Measurements from ENCODE around the gene PDE4B. TPM values are rescaled to one million over a fixed set of nuclear protein-coding genes. Genes with fewer than 3 reads are reported as not detected.

The PDE4B gene
- total RNA-seq, 1 donor from 2014 or later: 0.57 TPM

DNA sequence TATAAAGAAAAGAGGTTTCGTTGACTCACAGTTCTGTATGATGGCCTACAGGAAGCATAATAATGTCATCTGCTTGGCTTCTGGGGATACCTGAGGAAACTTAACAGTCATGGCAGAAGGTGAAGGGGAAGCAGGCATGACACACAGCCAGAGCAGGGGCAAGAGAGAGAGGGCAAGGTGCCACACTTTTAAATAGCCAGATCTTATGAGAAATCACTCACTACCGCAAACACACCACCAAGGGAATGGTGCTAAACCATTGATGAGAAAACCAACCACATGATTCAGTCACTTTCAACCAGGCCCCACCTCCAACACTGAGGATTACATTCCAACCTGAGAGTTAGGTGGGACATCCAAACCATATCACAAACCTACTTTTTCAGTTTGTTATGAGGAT, 495.4 kb downstream of the PDE4B start:
- TF ChIP-seq, protein P1, sequence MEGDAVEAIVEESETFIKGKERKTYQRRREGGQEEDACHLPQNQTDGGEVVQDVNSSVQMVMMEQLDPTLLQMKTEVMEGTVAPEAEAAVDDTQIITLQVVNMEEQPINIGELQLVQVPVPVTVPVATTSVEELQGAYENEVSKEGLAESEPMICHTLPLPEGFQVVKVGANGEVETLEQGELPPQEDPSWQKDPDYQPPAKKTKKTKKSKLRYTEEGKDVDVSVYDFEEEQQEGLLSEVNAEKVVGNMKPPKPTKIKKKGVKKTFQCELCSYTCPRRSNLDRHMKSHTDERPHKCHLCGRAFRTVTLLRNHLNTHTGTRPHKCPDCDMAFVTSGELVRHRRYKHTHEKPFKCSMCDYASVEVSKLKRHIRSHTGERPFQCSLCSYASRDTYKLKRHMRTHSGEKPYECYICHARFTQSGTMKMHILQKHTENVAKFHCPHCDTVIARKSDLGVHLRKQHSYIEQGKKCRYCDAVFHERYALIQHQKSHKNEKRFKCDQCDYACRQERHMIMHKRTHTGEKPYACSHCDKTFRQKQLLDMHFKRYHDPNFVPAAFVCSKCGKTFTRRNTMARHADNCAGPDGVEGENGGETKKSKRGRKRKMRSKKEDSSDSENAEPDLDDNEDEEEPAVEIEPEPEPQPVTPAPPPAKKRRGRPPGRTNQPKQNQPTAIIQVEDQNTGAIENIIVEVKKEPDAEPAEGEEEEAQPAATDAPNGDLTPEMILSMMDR (IDR thresholded peaks at IDR 0.05): no peak
- Mint-ChIP-seq H3K4me3 (ENCODE audit: unreplicated experiment) (no peak overlapping the region), H3K27me3 (ENCODE audit: low read depth) (no peaks in the 10 kb centered on the region), H3K4me1 (ENCODE audit: low read depth) (peaks cover 3% of the 10 kb centered on the region), H3K27ac (ENCODE audit: unreplicated experiment) (no peak overlapping the region), H3K36me3 (ENCODE audit: low read depth) (no peaks in the 10 kb centered on the region), H3K9me3 (ENCODE audit: low read depth) (no peaks in the 10 kb centered on the region)
- DNase-seq (ENCODE audit: low spot score): no peak

DNA sequence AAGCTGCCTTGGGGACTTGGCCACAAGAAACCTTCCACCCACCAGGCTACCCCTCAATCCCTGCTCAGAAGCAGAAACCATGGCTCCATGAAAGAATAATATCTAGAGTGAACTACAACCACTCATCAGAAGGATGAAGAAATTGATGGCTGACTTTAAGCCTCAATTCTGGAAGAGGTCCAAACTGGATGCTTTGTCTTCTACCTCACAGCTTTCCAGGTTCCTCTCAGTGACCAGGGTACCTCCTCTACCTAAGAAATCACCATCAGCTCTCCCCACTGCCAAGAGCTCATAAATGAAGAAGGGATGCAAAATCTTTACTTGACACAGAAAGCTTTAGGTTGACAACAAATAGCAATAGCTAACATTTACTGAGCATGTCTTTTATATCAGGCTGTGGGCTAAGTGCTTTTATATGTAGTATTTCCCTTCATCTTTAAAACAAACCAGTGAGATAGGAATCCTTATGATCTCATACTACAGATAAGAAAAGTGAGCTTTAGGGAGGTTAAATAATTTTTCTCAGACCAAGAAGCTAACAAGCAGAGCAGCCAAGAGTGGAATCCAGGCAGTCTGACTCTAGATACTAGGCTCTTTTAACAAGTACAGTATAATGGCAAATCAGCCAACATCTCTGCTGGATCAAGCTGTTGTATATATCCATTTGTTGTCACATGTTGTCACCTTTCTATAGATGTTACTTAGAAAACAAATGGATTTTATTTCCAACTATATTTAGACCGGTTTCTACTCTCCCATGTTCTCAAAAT, 498.3 kb downstream of the PDE4B start:
- Mint-ChIP-seq H3K4me1 (ENCODE audit: low read depth) (peaks cover 7% of the 10 kb centered on the region), H3K36me3 (ENCODE audit: low read depth) (no peaks in the 10 kb centered on the region), H3K4me3 (ENCODE audit: unreplicated experiment) (no peak overlapping the region), H3K27me3 (ENCODE audit: low read depth) (no peaks in the 10 kb centered on the region), H3K27ac (ENCODE audit: unreplicated experiment) (no peak overlapping the region), H3K9me3 (ENCODE audit: low read depth) (no peaks in the 10 kb centered on the region)
- TF ChIP-seq, protein P1 (IDR thresholded peaks at IDR 0.05): no peak
- DNase-seq (ENCODE audit: low spot score): no peak

DNA sequence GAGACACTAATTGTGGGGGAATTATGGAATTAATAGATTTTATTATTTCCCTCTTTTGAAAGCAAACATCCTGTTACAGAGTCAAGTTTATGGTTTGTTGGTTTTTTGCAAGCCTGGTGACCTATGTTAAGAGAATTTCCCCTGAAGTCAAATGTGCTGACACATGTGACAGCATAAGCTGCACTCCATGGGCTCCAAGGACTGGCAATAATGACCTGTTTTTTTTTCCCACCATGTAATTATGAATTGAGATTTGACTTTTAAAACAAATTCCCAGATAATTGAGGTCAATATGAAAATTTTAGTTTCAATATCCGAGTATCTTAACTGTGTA, 498.8 kb downstream of the PDE4B start:
- Mint-ChIP-seq H3K9me3 (ENCODE audit: low read depth) (no peaks in the 10 kb centered on the region), H3K27ac (ENCODE audit: unreplicated experiment) (no peak overlapping the region), H3K36me3 (ENCODE audit: low read depth) (no peaks in the 10 kb centered on the region), H3K4me3 (ENCODE audit: unreplicated experiment) (no peak overlapping the region), H3K27me3 (ENCODE audit: low read depth) (no peaks in the 10 kb centered on the region), H3K4me1 (ENCODE audit: low read depth) (peaks cover 7% of the 10 kb centered on the region)
- TF ChIP-seq, protein P1 (IDR thresholded peaks at IDR 0.05): no peak
- DNase-seq (ENCODE audit: low spot score): no peak

DNA sequence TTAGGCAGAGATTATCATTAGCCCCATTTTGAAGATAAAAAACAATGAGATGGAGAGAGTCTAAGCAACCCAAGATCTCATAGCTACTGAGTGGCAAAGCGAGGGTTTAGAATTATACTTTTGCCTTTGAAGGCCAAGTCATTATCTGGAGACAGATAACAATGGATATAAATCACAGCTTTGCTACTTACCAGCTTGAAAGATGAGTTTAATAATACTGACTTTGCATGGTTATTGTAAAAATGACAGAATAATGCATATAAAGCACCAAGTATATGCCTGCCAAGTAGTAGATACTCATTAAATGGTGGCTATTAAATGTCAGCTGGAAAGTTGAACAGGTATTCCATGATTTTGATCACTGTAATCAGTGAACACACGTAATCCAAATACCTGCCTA, 499.6 kb downstream of the PDE4B start:
- Mint-ChIP-seq H3K4me1 (ENCODE audit: low read depth) (peaks cover 7% of the 10 kb centered on the region), H3K9me3 (ENCODE audit: low read depth) (no peaks in the 10 kb centered on the region), H3K27ac (ENCODE audit: unreplicated experiment) (no peak overlapping the region)

DNA sequence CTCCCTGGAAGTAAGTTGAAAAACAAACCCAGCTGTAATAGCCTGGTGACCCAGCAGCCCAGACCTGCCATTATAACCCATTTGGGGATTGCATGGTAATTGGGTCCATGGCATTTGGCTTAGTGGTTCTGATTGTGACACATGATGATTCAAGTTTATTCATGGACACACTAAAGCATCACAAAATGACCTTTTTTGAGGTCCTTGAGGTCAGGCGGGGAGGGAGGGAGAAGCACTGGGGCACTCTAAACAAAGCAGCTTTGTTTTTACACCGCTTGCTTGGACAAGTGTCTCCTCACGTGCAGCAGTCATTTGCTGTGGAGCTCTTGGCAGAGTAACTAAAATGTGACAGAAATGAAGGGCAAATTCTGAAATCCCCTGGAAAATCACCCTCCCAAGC, 500.2 kb downstream of the PDE4B start:
- no peaks in the 10 kb centered on the region for H3K36me3 Mint-ChIP-seq (ENCODE audit: low read depth)
- TF ChIP-seq, protein P1 (IDR thresholded peaks at IDR 0.05): no peak
- no peak overlapping the region for H3K4me3 Mint-ChIP-seq (ENCODE audit: unreplicated experiment)
- peaks cover 7% of the 10 kb centered on the region for H3K4me1 Mint-ChIP-seq (ENCODE audit: low read depth)
- H3K27ac Mint-ChIP-seq (ENCODE audit: unreplicated experiment): no peak overlapping the region
- H3K27me3 Mint-ChIP-seq (ENCODE audit: low read depth): no peaks in the 10 kb centered on the region
- H3K9me3 Mint-ChIP-seq (ENCODE audit: low read depth): no peaks in the 10 kb centered on the region
- DNase-seq (ENCODE audit: low spot score): no peak

More for the DNA sequence above, 499.6 kb downstream of the PDE4B start:
- Mint-ChIP-seq H3K36me3 (ENCODE audit: low read depth) (no peaks in the 10 kb centered on the region), H3K27me3 (ENCODE audit: low read depth) (no peaks in the 10 kb centered on the region), H3K4me3 (ENCODE audit: unreplicated experiment) (no peak overlapping the region)
- TF ChIP-seq, protein P1 (IDR thresholded peaks at IDR 0.05): no peak
- DNase-seq (ENCODE audit: low spot score): no peak
